Osteocyte (in vitro differentiated cells): Measurements from ENCODE around the gene SMAD2. TPM values are rescaled to one million over a fixed set of nuclear protein-coding genes. Genes with fewer than 3 reads are reported as not detected.

Experiments used
- DNase-seq: peaks from one replicate; pipeline ENCODE4 v3.0.0; 2021; ENCODE audit warnings: mixed read lengths; ENCODE audit not compliant: unreplicated experiment; ENCODE audit errors: extremely low spot score
- H3K27ac Mint-ChIP-seq: one replicate; pipeline ENCODE4 v1.8.0; 2021; ENCODE audit warnings: mild to moderate bottlenecking, mixed read lengths; ENCODE audit not compliant: unreplicated experiment
- H3K27me3 Mint-ChIP-seq: one replicate; pipeline ENCODE4 v1.8.0; 2021; ENCODE audit warnings: mixed read lengths; ENCODE audit not compliant: unreplicated experiment
- H3K36me3 Mint-ChIP-seq: one replicate; pipeline ENCODE4 v1.8.0; 2021; ENCODE audit warnings: mixed read lengths; ENCODE audit not compliant: unreplicated experiment
- H3K4me1 Mint-ChIP-seq: one replicate; pipeline ENCODE4 v1.8.0; 2021; ENCODE audit warnings: mixed read lengths; ENCODE audit not compliant: unreplicated experiment
- H3K4me3 Mint-ChIP-seq: one replicate; pipeline ENCODE4 v1.8.0; 2021; ENCODE audit warnings: mild to moderate bottlenecking, moderate library complexity, mixed read lengths; ENCODE audit not compliant: unreplicated experiment
- H3K9me3 Mint-ChIP-seq: one replicate; pipeline ENCODE4 v1.8.0; 2021; ENCODE audit warnings: mixed read lengths; ENCODE audit not compliant: unreplicated experiment
- CTCF ChIP-seq: fragments of 200-600 bp; sonication (generic); IDR thresholded peaks from 2 replicates; pipeline ENCODE4 v1.5.0; 2021; ENCODE audit warnings: antibody characterized with exemption, mild to moderate bottlenecking, moderate library complexity
- total RNA-seq: library from RNA; stranded (reverse); gene quantifications from 2 replicates; pipeline ENCODE4 v1.2.1, GENCODE V29; 2021

SMAD2 gene
- total RNA-seq, 1 donor from 2014 or later, result 147 TPM

DNA sequence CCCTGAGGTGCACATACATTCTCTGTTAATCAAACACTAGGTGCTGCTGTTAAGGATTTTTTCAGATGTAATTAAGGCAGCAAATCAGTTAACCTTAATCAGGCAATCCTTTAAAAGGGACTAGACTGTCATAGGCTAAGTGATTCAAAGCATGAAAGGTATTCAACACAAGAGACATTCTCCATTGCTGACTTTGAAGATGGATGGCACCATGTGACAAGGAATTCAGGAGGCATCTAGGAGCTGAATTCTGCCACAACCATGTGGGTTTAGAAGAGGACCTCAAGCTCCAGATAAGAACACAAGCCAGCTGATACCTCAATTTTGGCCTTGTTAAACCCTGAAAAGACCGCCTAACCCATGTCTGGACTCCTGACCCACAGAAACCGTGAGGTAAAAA is 84.0 kb downstream of the SMAD2 start:
- TF ChIP-seq CTCF, result no peak
- peaks cover 45% of the 10 kb centered on the region for H3K36me3 Mint-ChIP-seq
- H3K4me1 Mint-ChIP-seq, result no peaks in the 10 kb centered on the region
- no peak for DNase-seq
- H3K27me3 Mint-ChIP-seq, result no peaks in the 10 kb centered on the region
- H3K9me3 Mint-ChIP-seq, result no peaks in the 10 kb centered on the region
- no peak overlapping the region for H3K27ac Mint-ChIP-seq
- no peak overlapping the region for H3K4me3 Mint-ChIP-seq

GRCh38 chr18:47844828-47845498 is 85.5 kb downstream of the SMAD2 start:
- TF ChIP-seq CTCF, result no peak
- Mint-ChIP-seq H3K4me3 (no peak overlapping the region), H3K4me1 (no peaks in the 10 kb centered on the region), H3K27me3 (no peaks in the 10 kb centered on the region), H3K36me3 (peaks cover 53% of the 10 kb centered on the region), H3K27ac (no peak overlapping the region), H3K9me3 (no peaks in the 10 kb centered on the region)
- DNase-seq, result no peak

DNA sequence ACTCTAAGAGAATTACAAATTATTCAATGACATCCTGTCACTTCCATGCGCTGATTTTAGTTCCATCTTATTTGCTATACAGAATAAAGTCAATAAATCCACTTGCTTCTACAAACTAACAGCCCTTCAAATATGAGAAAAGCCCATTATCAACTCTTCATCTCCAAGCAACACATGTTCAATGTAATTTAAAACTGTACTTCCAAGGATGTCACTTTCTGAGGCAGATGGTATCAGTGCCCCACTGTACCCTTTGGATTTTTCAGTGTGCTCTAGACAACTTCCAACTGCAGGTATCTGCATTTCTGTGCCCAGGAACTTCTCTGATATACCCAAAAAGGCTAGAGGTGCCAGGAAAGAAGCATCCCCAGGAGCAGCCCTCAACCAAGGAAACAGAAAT is 87.6 kb downstream of the SMAD2 start:
- TF ChIP-seq CTCF, result no peak
- Mint-ChIP-seq H3K9me3 (no peaks in the 10 kb centered on the region), H3K36me3 (peaks cover 64% of the 10 kb centered on the region), H3K4me3 (no peak overlapping the region), H3K27me3 (no peaks in the 10 kb centered on the region), H3K4me1 (no peaks in the 10 kb centered on the region), H3K27ac (no peak overlapping the region)
- no peak for DNase-seq

DNA sequence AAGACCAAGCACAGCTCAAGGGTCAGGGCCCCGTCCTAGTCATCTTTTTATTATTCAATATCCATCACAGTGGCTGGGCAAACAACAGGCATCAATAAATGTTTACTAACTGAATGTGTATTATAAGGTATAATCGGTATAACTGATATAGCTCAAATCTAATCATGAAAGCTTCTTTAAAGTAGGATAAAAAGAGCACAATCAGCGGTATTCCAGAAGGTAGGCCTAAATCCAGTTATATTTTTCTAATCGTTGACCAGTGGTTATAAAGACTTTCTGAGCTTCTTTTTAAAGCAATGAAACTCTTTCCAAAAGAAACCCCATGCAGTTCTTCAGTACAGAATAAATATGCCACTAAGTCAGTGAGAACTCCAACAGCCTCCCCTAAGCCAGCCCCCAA is 92.1 kb downstream of the SMAD2 start:
- H3K9me3 Mint-ChIP-seq, result no peaks in the 10 kb centered on the region
- TF ChIP-seq CTCF, result no peak
- no peak overlapping the region for H3K4me3 Mint-ChIP-seq
- DNase-seq, result no peak
- H3K27me3 Mint-ChIP-seq, result no peaks in the 10 kb centered on the region
- H3K27ac Mint-ChIP-seq, result no peak overlapping the region
- peaks cover 57% of the 10 kb centered on the region for H3K36me3 Mint-ChIP-seq
- H3K4me1 Mint-ChIP-seq, result peaks cover 2% of the 10 kb centered on the region

DNA sequence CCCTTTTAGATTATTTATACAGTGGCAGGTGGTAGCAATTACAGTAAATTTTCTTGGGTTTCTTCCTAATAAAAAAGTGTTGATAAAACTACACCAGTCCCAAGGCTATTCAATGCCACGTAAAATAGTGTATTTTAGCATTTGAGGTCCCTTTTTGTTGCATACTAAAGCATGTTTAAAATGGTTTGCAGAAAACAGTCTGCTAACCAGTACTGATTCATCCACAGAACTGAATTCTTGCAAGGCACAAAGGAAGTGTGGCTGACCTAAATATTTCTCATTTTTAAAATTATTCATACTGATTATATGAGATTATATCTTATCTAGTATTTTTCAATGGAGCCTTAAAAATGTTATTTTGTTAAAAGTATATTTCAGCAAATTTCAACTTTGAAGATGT is 98.1 kb downstream of the SMAD2 start:
- H3K4me3 Mint-ChIP-seq, result no peak overlapping the region
- no peak for DNase-seq
- TF ChIP-seq CTCF, result no peak
- H3K27me3 Mint-ChIP-seq, result no peaks in the 10 kb centered on the region
- peaks cover 30% of the 10 kb centered on the region for H3K36me3 Mint-ChIP-seq
- no peaks in the 10 kb centered on the region for H3K9me3 Mint-ChIP-seq
- H3K27ac Mint-ChIP-seq, result no peak overlapping the region
- H3K4me1 Mint-ChIP-seq, result peaks cover 7% of the 10 kb centered on the region
